HG03039 (cell line): ENCODE measurements around the gene HSBP1.

Experiments used
- ATAC-seq: cut with Tn5 transposase; IDR thresholded peaks from one replicate; pipeline ENCODE4 v1.9.1; 2021; ENCODE audit warnings: mild to moderate bottlenecking, moderate library complexity; ENCODE audit not compliant: unreplicated experiment

The HSBP1 gene

DNA sequence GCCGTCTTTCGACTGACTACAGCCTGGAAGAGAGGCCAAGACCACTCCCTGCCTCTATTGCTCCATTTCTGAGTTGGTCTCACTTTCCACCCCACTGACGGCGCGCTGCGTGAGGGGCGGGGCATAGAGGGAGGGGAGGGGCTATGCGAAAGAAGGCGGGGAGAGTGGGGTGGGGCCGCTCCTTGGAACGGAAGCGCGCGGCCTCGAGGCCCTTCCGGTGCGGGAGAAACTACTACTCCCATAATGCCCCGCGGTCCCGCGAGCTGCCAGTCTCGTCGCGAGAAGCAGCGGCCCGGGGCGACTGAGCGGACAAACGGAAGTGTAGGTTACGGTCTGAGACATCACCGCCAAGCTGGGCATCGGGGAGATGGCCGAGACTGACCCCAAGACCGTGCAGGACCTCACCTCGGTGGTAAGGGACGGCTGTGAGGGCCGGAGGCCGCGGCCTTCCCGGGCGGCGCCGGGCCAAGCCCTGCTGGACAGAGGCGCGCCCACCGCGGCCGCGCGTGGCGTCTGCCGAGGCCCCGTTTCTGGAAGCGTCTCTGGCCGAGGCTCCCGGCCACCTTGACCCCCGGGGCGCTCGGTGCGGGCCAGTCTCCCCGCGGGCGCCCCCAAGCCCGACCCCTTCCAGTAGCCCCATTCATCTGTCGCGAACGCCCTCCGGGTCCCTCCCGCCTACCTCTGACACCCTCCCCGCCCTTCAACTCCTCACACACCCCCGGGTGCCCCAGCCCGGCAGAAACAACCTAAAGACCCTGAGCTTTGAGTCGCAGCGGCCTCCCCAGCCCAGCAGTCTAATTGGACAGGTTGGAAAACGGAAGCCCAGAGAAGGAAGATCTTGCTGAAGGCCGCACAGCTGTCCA lies at the start of gene HSBP1:
HSBP1 (plus strand) TSS at position 269 of the 863 bp plus-strand sequence; CDS start at position 368, 99 bp downstream.
- peak; percentile 96 for ATAC-seq

DNA sequence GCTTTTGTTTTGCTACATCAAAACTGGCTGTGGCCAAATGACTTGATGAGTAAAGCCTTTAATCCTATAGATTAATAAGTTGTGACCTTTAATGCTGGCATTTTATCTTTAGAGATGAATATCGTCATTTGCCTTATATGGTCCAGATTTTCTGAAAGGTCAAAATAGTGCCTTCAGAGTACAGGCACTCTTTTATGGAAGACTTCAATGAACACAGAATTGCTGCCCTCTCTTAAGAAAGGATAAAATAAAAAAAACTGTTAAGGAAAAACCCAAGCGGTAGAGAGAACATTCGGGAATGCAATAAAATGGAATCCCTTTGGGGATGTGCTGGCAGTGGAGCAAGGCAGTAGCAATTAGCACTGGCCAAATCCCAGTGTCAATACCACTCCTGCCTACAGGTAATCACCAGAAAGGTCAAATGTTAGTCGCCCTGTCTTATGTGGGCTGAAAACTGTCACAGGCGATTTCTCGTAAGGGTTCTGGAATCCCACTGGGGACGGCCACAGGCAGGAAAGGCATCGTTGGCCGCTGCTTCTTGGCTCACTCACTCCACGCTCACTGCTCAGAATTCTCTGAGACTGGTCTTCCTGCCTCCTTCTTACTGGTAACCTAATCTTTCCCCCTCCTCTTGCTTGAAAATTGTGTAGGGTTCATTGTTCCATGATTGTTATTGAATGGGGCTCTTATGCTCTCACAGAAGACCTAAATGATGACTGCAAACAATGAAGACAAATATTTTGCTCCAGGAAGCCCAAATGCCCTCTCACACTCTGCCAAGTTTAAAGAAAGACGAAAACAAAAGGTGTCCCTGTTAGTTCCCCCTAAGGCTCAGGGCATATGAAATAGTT lies 45.4 kb upstream of the HSBP1 start:
- ATAC-seq = no peak

DNA sequence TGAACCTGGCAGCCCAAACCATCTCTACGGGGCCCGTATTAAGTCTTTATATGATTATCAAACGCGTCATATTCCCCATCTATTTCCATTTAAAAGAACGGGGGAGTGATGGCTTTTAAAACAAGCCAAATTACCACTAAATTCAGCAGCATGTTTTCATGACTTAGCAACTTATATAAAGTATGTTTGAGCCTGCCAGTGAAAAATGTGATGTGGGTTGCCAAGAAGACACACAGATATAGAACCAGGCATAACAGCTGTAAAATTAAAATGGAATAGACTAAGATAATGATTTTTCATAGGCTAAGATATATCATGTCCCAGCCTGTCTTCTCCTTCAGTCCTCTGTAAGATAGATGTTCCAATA lies 44.8 kb upstream of the HSBP1 start:
- ATAC-seq = no peak

DNA sequence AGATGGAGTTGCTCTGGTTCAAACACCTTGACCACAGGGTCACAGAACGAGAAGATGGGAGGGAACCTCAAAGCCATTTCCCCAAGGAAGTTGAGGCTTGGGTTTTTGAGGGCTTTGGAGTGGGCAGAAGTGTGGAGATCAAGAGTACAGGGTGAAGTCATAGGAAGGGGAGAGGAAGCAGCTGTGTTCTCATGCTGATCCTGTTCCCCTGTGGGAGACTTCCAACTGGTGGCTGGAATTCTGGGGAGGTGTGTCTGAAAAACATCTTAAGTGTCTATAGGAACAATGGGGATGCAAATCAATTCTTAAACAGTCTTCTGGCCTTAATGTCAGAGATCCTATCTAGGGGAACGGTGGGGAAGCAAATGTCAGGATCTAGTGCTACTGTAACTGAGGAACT lies 38.8 kb upstream of the HSBP1 start:
- ATAC-seq = no peak

DNA sequence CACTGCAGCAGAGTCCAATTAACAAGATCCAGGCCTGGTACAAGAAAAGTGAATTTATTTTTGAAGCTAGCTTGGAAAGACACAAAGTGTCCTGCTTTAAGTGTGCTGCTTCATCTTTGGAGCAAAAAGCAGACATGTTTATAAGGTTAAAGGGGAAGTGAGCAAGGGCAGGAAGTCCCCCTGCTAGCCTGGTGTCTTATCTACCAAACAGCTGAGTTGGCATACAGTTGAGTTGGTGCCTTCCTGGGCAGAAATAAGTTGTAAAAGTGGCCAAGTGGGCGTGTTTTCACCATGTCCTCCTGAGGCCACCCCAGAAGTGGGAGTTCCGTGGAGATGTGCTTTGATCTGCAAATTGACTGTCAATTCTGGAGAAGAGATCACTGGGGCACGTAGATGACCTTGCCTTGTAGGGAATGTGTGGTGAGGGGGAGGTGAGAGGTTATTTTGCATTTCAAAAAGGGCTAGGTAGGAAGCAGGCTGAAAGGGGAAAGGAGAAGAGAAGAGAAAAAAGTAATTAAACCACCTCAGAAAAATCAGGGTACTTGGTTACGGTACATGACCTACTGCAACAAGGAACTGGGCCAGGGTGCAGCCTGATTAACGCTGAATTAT lies 38.3 kb upstream of the HSBP1 start:
- ATAC-seq = no peak

DNA sequence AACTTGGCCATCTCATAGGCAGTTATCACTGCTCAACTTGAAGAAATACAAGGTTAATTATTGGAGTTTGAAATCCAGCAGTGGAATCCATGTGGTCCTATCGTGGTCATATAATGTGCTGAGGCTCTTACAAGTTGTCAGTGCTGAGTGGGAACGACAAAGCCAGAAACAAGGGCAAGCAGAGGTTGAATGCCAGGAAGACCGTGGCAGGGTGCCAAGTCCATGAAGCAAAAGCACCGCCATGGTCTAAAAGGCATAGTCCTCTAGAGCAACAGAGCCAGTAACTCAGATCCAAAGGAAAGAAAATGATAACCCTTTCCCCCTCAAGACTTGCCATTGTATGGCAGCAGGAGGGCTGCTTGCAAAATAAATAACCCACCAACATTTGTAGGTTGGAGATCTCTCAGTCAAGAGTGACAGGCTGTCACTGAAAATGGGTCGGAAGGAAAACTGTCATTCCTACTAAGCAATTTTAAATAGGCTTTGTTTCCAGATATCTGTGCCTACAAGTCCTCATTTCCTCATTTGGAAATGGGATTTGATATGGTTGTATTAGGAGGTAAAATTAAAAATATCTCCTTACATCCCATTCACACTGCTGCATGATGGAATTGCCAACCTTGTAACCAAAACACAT lies 36.4 kb upstream of the HSBP1 start:
- ATAC-seq = no peak

DNA sequence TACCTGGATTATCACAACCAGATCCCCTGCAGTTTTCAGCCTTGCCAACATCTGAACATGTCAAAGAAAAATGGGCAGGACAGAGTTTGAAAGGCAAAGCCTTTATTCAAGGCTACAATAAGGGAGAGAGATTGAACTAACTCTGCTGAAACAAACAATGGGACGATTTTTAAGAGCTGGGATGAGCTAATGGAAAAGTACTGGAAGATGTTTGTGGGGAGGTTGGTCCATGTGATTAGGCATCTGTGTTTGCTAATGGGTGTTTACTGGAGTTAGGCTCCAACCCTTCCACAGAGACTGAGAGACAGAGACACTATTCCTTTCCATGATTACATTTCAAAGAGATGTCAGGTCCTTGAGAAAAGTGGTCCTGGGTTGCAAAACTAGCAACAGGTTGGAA lies 35.0 kb upstream of the HSBP1 start:
- no peak for ATAC-seq

DNA sequence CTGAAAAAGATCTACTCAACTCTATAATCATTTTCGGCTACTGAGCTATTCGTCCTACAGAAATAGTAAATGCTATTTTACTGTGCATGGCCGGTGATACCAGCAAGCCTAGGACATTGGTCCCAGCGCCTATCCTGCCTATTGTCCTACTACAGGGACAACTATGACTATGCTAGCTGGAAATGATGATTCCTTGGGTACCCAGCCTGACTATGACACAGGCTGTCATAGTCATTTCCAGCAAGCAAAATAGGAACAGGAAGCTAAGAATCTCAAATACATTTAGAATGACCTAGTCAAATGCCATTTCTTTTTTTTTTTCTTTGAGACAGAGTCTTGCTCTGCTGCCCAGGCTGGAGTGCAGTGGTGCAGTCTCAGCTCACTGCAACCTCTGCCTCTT lies 33.7 kb upstream of the HSBP1 start:
- ATAC-seq = no peak

DNA sequence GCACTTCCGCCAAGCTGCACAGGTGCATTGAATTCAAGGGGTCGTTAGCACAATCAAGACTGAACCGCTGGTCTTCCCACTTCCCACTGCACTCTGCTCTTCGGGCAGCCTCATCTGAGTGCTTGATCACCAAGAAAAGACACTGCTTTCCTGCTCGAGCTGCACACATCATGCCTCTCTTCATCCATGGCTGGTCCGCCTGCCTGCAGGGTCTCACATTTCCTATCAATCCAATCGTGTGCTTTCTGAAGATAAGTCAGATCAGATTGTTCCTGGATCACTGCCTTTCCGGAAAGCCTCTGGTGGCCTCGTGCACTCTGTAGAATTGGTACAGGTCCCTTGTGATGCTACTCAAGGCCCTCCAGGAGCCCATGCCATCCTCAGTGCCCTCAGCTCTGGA lies 30.8 kb upstream of the HSBP1 start:
- ATAC-seq = no peak

DNA sequence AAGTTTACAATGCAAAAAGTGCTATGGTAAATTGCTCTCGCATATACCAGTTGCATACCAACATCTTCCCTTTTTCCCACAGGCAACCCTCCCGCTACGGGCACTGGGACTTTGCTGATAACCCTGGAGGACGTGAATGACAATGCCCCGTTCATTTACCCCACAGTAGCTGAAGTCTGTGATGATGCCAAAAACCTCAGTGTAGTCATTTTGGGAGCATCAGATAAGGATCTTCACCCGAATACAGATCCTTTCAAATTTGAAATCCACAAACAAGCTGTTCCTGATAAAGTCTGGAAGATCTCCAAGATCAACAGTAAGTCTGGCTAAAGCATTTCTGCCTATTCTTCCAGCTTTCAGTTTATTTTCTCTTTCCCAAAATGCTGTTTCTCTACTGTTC lies 27.9 kb upstream of the HSBP1 start:
- no peak for ATAC-seq

DNA sequence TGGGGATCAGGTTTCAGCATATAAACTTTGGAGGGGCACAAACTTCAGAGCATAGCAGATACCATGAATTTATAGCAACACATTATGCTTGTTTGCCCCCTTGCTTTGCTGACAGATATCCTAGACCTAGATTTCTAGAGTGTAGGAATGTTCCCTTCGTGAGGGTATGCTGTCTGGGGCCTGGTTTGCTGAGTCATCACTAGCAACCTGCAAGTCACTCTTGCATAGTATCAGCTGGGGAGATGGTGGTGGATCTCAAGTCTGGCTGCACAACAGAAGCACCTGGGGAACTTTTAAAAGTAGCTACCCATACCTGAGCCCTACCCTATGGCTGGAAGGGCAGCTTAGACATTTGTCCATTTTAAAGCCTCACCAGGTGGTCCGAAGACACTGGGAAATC lies 22.3 kb upstream of the HSBP1 start:
- ATAC-seq = no peak

DNA sequence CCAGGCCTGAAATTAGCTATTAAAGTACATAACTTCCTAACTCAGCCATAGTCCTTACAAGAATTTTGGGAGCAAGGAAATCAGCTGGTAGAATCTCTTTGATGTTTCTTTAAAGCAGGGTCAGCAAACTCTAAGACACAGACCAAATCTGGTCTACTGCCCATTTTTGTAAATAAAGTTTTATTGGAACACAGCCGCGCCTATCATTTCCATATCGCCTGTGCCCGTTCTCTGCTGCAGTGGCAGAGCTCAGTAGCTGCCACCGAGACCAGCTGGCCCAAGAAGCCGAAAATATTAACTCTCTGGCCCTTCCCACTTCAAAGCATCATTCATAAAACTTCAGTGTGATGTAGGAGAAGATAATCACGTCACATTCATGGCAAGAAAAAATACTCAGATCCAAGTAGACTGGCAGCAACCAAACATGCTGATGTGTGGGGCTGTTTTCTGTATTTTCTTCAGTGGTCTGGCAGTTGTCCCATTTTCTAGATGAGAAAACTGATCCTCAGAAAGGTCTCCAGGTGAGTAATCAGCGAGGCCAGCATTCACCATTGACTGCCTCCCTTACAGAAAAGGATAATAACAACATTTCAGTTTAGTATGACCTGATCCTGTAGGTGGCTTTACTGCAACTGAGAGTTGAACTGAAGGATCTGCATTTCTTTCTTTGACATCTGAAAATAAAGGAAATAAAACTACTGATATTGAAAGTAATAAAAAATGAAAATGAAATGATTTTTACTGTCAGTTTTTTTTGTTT lies 18.0 kb upstream of the HSBP1 start:
- no peak for ATAC-seq

DNA sequence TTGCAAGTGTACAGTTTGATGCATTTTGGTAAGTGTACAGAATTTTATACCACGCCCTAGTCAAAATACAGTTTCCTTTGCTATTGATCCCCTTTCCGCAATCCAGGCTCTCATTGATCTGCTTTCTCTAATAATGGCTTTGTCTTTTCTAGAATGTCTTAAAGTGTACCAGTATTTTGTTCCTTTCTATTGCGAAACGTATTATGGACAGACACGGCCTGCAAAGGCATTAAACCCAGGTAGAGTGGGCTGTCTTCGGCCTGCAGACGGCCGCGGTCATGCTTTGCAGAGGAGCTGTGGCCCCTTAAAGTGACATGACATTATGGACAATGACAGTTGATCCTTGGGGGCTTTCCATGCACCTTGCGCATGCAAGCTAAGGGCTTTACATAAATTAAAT lies 15.9 kb upstream of the HSBP1 start:
- no peak for ATAC-seq

DNA sequence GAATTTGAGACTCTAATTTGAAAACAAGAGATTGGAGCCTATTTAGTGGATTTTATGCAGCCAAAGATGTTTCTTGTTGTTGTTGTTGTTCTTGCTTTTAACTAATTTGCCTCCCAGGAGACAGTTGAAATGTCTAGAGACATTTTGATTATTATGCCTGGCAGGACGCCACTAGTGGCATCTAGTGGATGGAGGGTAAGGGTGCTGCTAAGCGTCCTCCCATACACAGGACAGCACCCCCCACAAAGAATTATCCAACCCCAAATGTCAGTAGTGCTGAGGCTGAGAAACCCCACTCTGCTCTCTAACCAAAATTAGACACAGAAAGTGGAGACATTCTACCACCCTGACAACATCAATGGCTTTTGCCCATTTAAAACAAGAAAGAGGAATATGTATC lies 15.4 kb upstream of the HSBP1 start:
- ATAC-seq = no peak

DNA sequence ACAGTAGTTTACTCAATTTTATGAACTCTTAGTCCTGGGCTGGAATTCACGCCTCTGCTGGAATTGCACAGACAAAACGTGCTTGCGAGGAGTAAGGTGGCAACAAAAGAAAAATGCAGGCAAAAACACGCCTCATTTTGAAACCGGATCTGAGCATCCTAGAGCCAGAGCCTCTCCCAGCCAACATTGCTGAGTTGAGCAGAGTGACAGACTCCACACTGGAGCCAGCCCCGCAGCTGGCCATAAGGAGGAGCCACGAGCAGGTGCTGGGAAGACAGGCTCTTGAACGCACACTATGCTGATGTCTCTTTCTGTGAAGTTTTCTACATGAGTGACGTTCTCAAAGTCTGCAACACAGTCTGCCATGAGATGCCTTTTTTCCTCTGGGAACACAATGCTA lies 14.6 kb upstream of the HSBP1 start:
- no peak for ATAC-seq

DNA sequence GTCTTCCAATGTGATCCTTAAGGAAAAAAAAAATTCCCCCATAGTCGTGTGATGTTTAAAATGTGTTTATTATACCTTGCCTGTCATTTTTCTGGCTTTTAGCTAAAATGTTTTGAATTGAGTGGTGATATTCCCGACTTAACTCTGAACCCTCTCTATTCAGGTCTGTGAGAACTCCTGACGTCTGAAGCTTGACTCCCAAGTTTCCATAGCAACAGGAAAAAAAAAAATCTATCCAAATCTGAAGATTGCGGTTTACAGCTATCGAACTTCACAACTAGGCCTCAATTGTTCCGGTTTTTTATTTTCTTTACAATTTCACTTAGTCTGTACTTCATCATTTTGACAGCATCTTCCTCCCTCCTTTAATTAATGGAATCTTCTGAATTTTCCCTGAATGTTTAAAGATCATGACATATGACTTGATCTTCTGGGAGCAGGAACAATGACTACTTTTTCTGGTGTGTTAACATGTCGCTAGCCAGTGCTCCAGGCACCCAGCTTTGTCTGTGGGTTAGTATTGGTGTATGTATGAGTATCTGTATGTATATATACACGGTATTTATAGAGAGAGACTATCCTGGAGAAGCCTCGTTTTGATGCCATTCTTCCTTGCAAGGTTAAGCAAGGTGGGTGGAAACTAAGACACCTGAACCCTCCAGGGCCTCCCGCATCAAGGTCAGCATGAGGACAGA lies 12.8 kb upstream of the HSBP1 start:
- no peak for ATAC-seq

DNA sequence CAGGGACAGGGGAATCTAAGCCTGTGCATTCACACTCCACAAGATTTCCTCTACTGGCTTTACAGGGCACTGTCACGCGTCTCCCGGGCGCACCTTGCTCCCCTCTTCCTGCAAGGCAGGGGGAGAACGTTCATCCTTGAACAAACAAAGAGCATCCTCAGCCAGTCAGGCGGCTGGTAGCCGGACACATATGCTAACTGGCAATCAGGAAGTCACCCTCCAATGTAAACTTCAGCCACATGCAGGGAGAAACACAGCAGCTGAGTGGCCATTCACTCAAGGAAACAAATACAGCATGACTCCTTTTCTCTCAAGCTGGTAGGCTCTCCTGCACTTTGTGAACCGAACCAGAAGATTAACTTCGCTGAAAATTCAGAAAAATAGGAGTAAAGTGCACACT lies 10.8 kb upstream of the HSBP1 start:
- no peak for ATAC-seq

DNA sequence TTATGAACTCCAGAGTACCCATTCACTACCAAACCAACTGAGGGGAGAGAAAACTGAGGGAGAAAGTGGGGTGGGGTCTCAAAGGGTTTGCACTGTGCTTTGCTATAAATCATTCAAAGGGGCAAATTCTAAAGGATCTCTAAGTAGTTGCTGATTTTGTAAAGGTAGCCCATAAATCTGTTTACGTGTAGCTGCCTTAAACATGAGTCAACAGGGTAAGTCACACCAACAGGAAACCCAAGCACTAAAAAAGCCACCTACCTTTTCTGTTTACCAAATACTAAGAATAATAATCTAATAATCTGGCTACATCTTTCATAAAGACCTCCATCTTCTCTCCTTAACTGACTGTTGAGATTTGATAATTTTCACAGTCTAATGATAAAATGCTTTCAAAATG lies 8.4 kb upstream of the HSBP1 start:
- no peak for ATAC-seq

DNA sequence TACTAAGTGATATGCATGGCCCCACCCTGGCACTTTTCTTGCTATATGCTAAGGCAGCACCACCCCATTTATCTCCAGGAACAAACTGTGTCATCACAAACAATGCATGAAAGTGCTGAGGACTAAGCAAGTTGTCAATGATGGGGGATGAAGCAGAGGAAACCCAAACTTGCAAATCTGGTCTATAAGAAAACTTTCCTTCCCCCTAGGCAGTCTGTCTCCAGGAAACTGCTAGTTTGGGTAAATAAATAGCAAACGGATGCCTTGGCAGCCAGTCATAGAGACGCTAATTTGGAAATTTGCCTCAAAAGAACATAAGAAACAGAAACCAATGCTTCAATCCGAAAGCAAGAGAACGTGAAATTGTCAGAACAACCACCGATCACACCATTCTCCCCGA lies 5.6 kb upstream of the HSBP1 start:
- no peak for ATAC-seq
